Measurements from ENCODE around the gene CCND2.

DNA sequence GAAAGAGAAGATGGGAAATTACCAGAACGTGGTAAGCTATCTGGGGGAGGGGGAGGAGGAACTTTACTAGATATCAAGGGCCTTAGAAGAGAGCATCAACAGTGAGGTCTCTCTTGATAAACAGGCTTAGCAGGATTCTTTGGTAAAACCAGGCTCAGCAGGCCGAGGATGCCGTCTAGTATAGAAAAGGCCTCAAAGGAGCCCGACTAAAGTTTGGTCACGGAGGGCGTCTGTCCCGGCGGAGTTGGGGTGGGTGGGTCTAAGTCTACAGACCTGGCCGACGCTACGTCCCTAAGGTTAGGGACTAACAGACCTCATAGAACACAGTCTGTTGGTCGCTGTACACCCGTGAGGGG, 46.9 kb downstream of the CCND2 start:
- TF ChIP-seq, protein P1, sequence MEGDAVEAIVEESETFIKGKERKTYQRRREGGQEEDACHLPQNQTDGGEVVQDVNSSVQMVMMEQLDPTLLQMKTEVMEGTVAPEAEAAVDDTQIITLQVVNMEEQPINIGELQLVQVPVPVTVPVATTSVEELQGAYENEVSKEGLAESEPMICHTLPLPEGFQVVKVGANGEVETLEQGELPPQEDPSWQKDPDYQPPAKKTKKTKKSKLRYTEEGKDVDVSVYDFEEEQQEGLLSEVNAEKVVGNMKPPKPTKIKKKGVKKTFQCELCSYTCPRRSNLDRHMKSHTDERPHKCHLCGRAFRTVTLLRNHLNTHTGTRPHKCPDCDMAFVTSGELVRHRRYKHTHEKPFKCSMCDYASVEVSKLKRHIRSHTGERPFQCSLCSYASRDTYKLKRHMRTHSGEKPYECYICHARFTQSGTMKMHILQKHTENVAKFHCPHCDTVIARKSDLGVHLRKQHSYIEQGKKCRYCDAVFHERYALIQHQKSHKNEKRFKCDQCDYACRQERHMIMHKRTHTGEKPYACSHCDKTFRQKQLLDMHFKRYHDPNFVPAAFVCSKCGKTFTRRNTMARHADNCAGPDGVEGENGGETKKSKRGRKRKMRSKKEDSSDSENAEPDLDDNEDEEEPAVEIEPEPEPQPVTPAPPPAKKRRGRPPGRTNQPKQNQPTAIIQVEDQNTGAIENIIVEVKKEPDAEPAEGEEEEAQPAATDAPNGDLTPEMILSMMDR (IDR thresholded peaks at IDR 0.05) = no peak
- TF ChIP-seq POLR2A (IDR thresholded peaks at IDR 0.05) = no peak
